Spinal cord (tissue), 10 donors: Measurements from ENCODE around the gene TMEM164. TPM values are rescaled to one million over a fixed set of nuclear protein-coding genes. Genes with fewer than 3 reads are reported as not detected.

ENCODE experiments used
- DNase-seq, 6 donors: peaks; one replicate each; pipeline versions ENCODE4 v3.0.0 to v3.0.0-alpha.2; 2013 to 2015; ENCODE audit warnings: low spot score in 6 of 6, low read depth in 4 of 6
- H3K27ac ChIP-seq: one replicate; pipeline ENCODE4 v1.5.1; 2013; ENCODE audit warnings: low read depth, low read length, control low read depth
- H3K27me3 ChIP-seq: one replicate; pipeline ENCODE4 v1.6.1; 2013; ENCODE audit warnings: low read length; ENCODE audit not compliant: control insufficient read depth, insufficient read depth
- H3K36me3 ChIP-seq: one replicate; pipeline ENCODE4 v1.6.1; 2013; ENCODE audit warnings: low read length; ENCODE audit not compliant: control insufficient read depth, insufficient read depth
- H3K4me1 ChIP-seq: one replicate; pipeline ENCODE4 v1.6.1; 2013; ENCODE audit warnings: low read length; ENCODE audit not compliant: control insufficient read depth, insufficient read depth
- H3K4me3 ChIP-seq: one replicate; pipeline ENCODE4 v1.5.1; 2013; ENCODE audit warnings: low read depth, low read length, control low read depth
- H3K9me3 ChIP-seq: one replicate; pipeline ENCODE4 v1.6.1; 2013; ENCODE audit warnings: low read length; ENCODE audit not compliant: control insufficient read depth, insufficient read depth
- WGBS: methylation state at CpG from one replicate; pipeline ENCODE4 v1.1.5; 2013; ENCODE audit warnings: missing lambda C conversion rate; ENCODE audit not compliant: insufficient coverage; 5-methylcytosine and 5-hydroxymethylcytosine counted together
- polyA plus RNA-seq, 2 donors: library from polyadenylated mRNA; unstranded; fragments of 120-200 nt; gene quantifications; one replicate each; pipeline ENCODE4 v1.2.1, GENCODE V29; 2013; ENCODE audit not compliant: insufficient read length in 2 of 2
- total RNA-seq, 2 donors: library from RNA; depleted of rRNA in 1 of 2; stranded (reverse); fragments of 120-200 nt in 1 of 2; fragments of >200 nt in 1 of 2; gene quantifications; one replicate each; pipeline versions ENCODE4 v1.2.3 to v1.2.4, GENCODE V29; 2013 to 2014
- donor health status: healthy.

The TMEM164 gene
- total and polyA plus RNA-seq, 4 donors = 16.2 to 21.9 (median 20.2) TPM

DNA sequence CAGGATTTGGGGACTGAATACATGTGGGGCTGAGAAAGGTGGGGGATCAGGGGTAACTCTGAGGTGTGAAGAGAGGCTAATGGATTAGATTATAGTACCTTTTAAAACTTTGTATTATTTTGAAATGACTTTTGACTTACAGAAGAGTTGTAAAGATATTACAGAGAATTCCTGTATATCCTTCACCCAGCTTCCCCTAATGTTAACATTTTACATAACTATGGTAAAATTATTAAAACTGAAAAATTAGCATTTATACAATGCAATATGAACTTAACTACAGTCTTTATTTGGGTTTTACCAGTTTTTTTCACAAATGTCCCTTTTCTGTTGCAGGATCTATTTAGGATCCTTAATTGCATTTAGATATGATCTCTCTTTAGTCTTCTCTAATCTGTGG, 57.4 kb downstream of the TMEM164 start:
- H3K36me3 ChIP-seq = no peaks in the 10 kb centered on the region
- DNase-seq = no peak
- peaks cover 2% of the 10 kb centered on the region for H3K27me3 ChIP-seq
- H3K4me3 ChIP-seq = no peak overlapping the region
- H3K4me1 ChIP-seq = no peaks in the 10 kb centered on the region
- no peak overlapping the region for H3K27ac ChIP-seq
- no peaks in the 10 kb centered on the region for H3K9me3 ChIP-seq

DNA sequence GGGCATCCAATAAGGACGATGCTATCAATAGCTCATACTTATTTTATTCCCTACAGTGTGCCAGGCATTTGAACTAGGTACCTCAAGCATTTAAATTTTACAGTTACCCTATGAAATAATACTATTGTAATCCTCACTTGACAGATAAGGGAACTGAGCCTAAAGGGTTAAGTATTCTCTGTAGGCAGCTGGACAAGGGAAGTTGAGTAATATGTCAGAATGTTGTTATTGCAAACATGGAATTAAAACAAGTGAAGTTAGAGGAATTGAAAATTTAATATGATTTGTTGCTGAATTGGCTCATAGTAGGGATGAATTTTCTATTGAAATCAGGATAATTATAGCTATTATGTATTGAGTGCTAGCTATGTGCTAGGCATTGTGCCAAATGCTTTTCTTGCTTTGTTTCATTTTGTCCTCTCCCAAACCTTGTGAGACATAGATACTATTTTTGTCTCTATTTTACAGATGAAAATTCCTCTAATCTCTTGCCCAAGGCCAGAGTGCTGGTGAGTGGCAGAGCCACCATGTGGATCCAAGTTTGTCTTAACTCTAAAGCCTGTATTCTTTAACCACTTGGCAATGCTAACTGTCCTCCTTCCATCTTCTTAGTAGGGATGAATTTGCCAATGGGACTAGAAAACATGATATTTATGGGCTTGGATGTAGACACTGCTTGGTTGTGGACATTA, 58.1 kb downstream of the TMEM164 start:
- no peaks in the 10 kb centered on the region for H3K36me3 ChIP-seq
- no peak for DNase-seq
- H3K4me1 ChIP-seq = no peaks in the 10 kb centered on the region
- no CpG with 5 or more reads among the region's 1 CpG for WGBS
- no peak overlapping the region for H3K4me3 ChIP-seq
- peaks cover 2% of the 10 kb centered on the region for H3K27me3 ChIP-seq
- H3K27ac ChIP-seq = no peak overlapping the region
- no peaks in the 10 kb centered on the region for H3K9me3 ChIP-seq

DNA sequence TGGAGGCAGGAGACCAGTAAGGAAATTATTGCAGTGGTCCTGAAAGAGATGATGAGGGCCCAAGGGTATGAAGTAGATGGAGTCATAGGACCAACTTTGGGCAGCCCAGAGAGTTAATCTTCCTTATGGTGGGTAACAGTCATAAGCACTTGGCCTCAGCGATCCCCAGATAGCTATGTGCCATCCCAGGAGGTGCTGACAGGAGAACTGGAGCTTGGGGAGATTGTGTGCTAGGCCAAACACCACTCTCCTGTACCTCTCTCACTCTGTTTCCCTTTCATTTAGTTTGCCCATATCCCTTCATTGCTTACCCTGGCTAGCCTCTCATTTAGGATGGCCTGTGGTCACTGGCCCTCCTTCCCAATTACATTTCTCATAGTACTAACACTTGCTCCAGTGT, 60.0 kb downstream of the TMEM164 start:
- DNase-seq = no peak
- no peaks in the 10 kb centered on the region for H3K36me3 ChIP-seq
- WGBS = no CpG with 5 or more reads among the region's 1 CpG
- peaks cover 5% of the 10 kb centered on the region for H3K27me3 ChIP-seq
- H3K4me3 ChIP-seq = no peak overlapping the region
- H3K4me1 ChIP-seq = no peaks in the 10 kb centered on the region
- H3K9me3 ChIP-seq = no peaks in the 10 kb centered on the region
- H3K27ac ChIP-seq = no peak overlapping the region

DNA sequence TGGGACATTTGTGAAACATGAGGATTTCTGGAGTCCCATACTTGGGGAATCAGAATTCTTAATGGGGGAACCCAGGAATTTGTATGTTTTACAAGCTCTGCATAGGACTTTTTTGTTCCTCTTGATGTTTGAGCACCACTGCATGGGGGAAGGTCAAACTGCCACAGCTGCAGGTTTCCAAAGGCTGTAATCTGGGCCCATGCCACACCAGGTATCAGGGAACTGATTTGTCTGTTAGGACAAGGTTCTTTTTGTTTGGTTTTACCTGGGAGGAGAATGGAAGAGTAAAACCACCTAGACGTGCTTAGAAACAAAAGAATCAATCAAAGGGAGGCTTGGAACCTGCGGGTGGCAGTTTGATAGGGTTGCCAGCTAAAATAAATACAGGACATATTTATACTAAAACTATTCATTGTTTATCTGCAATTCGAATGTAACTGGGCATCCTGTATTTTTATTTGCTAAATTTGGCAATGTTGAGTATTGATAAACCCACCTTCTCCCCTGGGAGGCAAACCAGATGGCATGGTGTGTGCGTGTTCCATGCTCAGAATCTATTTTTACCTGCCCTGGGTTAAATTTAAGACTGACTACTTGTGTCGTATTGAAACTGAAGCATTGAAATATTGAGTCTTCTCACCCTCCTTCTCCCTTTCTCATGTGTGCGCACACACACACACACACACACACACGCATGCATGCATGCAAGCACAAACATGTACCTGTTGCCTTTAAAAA, 63.7 kb downstream of the TMEM164 start:
- no peaks in the 10 kb centered on the region for H3K9me3 ChIP-seq
- H3K27ac ChIP-seq = no peak overlapping the region
- no peaks in the 10 kb centered on the region for H3K36me3 ChIP-seq
- H3K4me1 ChIP-seq = no peaks in the 10 kb centered on the region
- H3K4me3 ChIP-seq = no peak overlapping the region
- no peak for DNase-seq
- no CpG with 5 or more reads among the region's 7 CpGs for WGBS
- H3K27me3 ChIP-seq = peaks cover 5% of the 10 kb centered on the region

DNA sequence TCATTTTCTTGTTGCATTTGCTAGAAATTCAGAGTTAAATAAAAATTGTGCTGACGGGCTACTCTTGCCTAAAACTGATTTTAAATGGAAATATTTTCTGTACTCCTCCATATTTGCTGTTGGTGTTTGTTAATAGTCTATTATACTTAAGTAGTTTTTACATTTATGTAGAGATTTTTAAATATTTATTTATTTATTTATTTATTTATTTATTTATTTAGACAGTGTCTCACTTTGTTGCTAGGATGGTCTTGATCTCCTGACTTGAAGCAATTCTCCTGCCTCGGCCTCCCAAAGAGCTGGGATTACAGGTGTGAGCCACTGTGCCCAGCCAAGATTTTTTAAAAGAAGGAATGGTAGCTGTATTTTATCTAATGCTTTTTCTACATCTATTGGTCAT, 68.1 kb downstream of the TMEM164 start:
- Histone ChIP-seq H3K9me3 (peaks cover 6% of the 10 kb centered on the region), H3K27me3 (peaks cover 3% of the 10 kb centered on the region), H3K27ac (no peak overlapping the region), H3K36me3 (no peaks in the 10 kb centered on the region), H3K4me3 (no peak overlapping the region), H3K4me1 (no peaks in the 10 kb centered on the region)
- no peak for DNase-seq
- no CpG with 5 or more reads among the region's 2 CpGs for WGBS

DNA sequence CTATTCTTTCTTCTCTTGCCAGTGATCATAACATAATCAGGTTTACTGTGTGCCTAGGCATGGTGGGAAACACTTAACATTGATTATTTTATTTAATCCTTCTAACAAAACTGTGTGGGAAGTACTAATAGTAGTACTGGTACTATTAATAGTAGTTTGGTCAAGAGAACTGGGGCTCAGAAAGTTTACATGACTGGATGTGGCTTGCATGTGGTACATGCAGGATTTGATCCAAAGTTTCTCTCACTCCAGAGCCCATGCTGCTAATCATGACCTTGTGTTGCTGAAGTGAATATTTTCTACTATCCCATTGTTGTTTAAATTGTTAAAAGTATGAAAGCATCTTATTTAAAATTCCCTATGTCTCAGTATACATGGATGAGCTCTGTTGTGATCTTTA, 78.4 kb downstream of the TMEM164 start:
- Histone ChIP-seq H3K27ac (no peak overlapping the region), H3K4me1 (peaks cover 4% of the 10 kb centered on the region), H3K9me3 (no peaks in the 10 kb centered on the region), H3K36me3 (no peaks in the 10 kb centered on the region), H3K4me3 (no peak overlapping the region), H3K27me3 (peaks cover 2% of the 10 kb centered on the region)
- DNase-seq = no peak

DNA sequence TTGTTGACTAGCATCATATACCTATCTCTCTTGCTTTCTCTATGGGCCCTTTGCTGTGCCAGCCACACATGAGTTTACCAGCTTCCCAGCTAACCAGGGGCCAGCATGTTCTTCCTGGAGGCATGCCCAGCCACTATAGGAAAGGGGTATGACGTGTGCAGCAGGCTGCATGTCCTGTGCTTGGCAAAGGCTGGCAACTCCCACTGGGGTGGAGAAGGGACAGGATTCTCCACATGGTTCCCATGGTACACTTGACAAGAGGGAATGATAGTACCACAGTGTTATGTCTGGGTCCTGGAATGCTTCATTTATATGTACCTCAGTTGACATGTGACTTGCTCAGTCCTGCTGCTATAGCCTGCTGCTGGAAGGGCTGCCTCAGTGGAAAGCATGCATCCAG, 78.8 kb downstream of the TMEM164 start:
- Histone ChIP-seq H3K9me3 (no peaks in the 10 kb centered on the region), H3K4me3 (no peak overlapping the region), H3K36me3 (no peaks in the 10 kb centered on the region), H3K27me3 (peaks cover 2% of the 10 kb centered on the region), H3K4me1 (peaks cover 4% of the 10 kb centered on the region), H3K27ac (no peak overlapping the region)
- peak in 2 of 6 donors; percentile 9 to 16 for DNase-seq
- no CpG with 5 or more reads among the region's 1 CpG for WGBS

DNA sequence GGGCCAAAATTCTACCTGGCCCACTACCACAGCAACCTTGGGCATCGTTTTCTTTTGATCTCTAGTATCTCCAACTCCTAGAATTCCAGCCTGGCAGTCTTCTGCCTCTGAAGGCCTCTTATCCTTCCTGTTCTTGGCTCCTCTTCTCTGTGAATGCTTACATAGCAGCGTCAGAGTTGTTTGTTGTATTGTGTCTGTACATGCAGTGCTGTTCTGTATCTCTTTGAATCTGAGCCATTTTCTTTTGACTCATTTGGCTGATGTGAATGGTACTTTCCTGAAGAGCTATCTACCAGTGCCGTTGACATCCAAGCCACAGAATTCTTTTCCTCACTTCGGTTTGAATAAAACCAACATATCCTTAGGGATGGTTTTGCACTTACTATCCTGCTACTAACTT, 79.2 kb downstream of the TMEM164 start:
- Histone ChIP-seq H3K4me3 (no peak overlapping the region), H3K27ac (no peak overlapping the region), H3K4me1 (peaks cover 4% of the 10 kb centered on the region), H3K27me3 (peaks cover 4% of the 10 kb centered on the region), H3K36me3 (no peaks in the 10 kb centered on the region), H3K9me3 (no peaks in the 10 kb centered on the region)
- DNase-seq = peak in 2 of 6 donors; percentile 12 to 21
- 29% methylated on average over 2 of the region's 4 CpGs for WGBS

DNA sequence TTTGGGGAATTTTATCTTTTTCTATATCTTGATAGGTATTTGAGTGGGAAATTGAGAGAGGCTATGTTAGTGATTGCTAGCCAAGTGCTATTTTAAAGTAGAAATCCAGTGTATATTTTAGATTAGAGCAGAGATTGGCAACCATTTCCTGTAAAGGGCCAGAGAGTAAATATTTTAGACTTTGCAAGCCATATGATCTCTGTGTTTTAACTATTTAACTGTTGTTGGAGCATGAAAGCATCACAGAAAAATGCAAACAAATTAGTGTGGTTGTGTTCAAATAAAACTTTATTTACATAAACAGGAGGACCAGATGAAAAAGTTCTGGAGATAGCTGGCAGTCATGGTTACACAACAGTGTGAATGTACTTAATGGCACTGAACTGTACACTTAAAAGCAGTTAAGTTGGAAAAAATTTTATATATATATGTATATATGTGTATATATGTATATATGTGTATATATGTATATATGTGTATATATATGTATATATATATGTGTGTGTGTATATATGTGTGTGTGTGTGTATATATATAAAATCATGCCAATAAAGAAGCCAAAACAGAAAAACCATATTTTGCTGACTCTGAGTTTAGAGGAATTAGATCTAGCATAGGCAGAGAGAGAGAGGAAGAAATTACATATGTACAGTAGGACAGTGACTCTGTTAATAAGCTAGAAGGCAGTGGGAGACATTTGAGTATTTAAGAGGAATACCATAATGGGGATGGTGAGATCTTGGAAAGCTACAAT, 83.4 kb downstream of the TMEM164 start:
- no peak overlapping the region for H3K27ac ChIP-seq
- H3K27me3 ChIP-seq = peaks cover 5% of the 10 kb centered on the region

More for the DNA sequence above, 83.4 kb downstream of the TMEM164 start:
- H3K9me3 ChIP-seq = no peaks in the 10 kb centered on the region
- H3K4me1 ChIP-seq = peaks cover 4% of the 10 kb centered on the region
- H3K36me3 ChIP-seq = no peaks in the 10 kb centered on the region
- DNase-seq = no peak
- no peak overlapping the region for H3K4me3 ChIP-seq
